MCF 10A (cell line): ENCODE data around the gene NPM3. TPM values are rescaled to one million over a fixed set of nuclear protein-coding genes. Genes with fewer than 3 reads are reported as not detected.

ENCODE experiments used
- BruUV-seq: library from RNA; stranded (reverse); fragments of 400-500 nt; replicated peaks from 2 replicates; lab custom pipeline; 2021; lab: Mats Ljungman, UMichigan
- CTCF ChIA-PET: fragments of 300-600 bp; sonication (Branson Sonifier 250); formaldehyde crosslinking; extraction: SDS; loops from one replicate; lab custom pipeline; 2021; ENCODE audit warnings: antibody characterized with exemption, inconsistent platforms; lab: Yijun Ruan, JAX
- POLR2A ChIA-PET: fragments of 300-600, 350-650 bp; sonication (Branson Sonifier 250); formaldehyde crosslinking; extraction: SDS; loops from one replicate; lab custom pipeline; 2020; ENCODE audit warnings: antibody characterized with exemption, inconsistent platforms; lab: Yijun Ruan, JAX
- DNase-seq: peaks from one replicate; pipeline ENCODE4 v3.0.0-alpha.2; 2018; ENCODE audit not compliant: unreplicated experiment
- H3K27ac Mint-ChIP-seq: one replicate; pipeline ENCODE4 v1.8.0; 2022; ENCODE audit warnings: mild to moderate bottlenecking, low read depth, mixed read lengths; ENCODE audit not compliant: unreplicated experiment
- H3K27me3 Mint-ChIP-seq: one replicate; pipeline ENCODE4 v1.8.0; 2022; ENCODE audit warnings: mixed read lengths; ENCODE audit not compliant: insufficient read depth, unreplicated experiment
- H3K36me3 Mint-ChIP-seq: one replicate; pipeline ENCODE4 v1.8.0; 2022; ENCODE audit warnings: mild to moderate bottlenecking, moderate library complexity, mixed read lengths; ENCODE audit not compliant: insufficient read depth, unreplicated experiment
- H3K4me1 Mint-ChIP-seq: one replicate; pipeline ENCODE4 v1.8.0; 2022; ENCODE audit warnings: mixed read lengths; ENCODE audit not compliant: insufficient read depth, unreplicated experiment
- H3K4me3 Mint-ChIP-seq: one replicate; pipeline ENCODE4 v1.8.0; 2022; ENCODE audit warnings: mild to moderate bottlenecking, moderate library complexity, mixed read lengths; ENCODE audit not compliant: unreplicated experiment
- H3K9me3 Mint-ChIP-seq: one replicate; pipeline ENCODE4 v1.8.0; 2022; ENCODE audit warnings: mixed read lengths; ENCODE audit not compliant: unreplicated experiment
- CTCF ChIP-seq: fragments of 200-600 bp; IDR thresholded peaks from one replicate; pipeline ENCODE4 v1.8.0; 2022; ENCODE audit warnings: antibody characterized with exemption, mild to moderate bottlenecking; ENCODE audit not compliant: unreplicated experiment
- intact Hi-C: fragments of 100-400 bp; cut with micrococcal nuclease; formaldehyde crosslinking; loops from 2 replicates; pipeline ENCODE4 v1.14.1; 2022
- total RNA-seq: library from RNA; stranded (reverse); gene quantifications from 2 replicates; pipeline ENCODE4 v1.2.3, GENCODE V29; 2022

The NPM3 gene
- total RNA-seq, 1 experiment from 2014 or later = 163 TPM

- Mint-ChIP-seq H3K36me3 (no peaks in the 10 kb centered on the region), H3K27me3 (peaks cover 5% of the 10 kb centered on the region), H3K27ac (no peak overlapping the region), H3K4me3 (no peak overlapping the region), H3K9me3 (no peaks in the 10 kb centered on the region), H3K4me1 (no peaks in the 10 kb centered on the region)
- CTCF ChIA-PET = no interaction called here
- no TSS peak for BruUV-seq
- no peak for DNase-seq
- POLR2A ChIA-PET = interaction anchor here (0.5 kb wide), 1 partner anchor 137 kb away, joined by 3 read pairs; no protein-coding TSS in a partner anchor
- intact Hi-C loops = no loop called here
- TF ChIP-seq CTCF = no peak
These were observed 23.7 kb downstream of the NPM3 start for GRCh38 chr10:101759309-101760247.

GRCh38 chr10:101758858-101759257, 24.4 kb downstream of the NPM3 start:
- Mint-ChIP-seq H3K27me3 (peaks cover 12% of the 10 kb centered on the region), H3K36me3 (no peaks in the 10 kb centered on the region), H3K9me3 (no peaks in the 10 kb centered on the region), H3K4me3 (no peak overlapping the region), H3K4me1 (no peaks in the 10 kb centered on the region), H3K27ac (no peak overlapping the region)
- TF ChIP-seq CTCF = no peak
- DNase-seq = no peak
- intact Hi-C loops = no loop called here
- no TSS peak for BruUV-seq
- ChIA-PET POLR2A (interaction anchor here (0.5 kb wide), 1 partner anchor 138 kb away, joined by 3 read pairs; no protein-coding TSS in a partner anchor), CTCF (interaction anchor here (0.5 to 2.0 kb wide), 2 partner anchors 22 to 322 kb away, joined by 3 to 14 read pairs; no protein-coding TSS in a partner anchor)

GRCh38 chr10:101752241-101752640, 31.0 kb downstream of the NPM3 start:
- H3K4me1 Mint-ChIP-seq = no peaks in the 10 kb centered on the region
- ChIA-PET POLR2A (interaction anchor here (0.6 kb wide), 1 partner anchor 246 kb away, joined by 3 read pairs; no protein-coding TSS in a partner anchor), CTCF (interaction anchor here (0.8 kb wide), 1 partner anchor 538 kb away, joined by 3 read pairs; no protein-coding TSS in a partner anchor)
- H3K4me3 Mint-ChIP-seq = no peak overlapping the region
- H3K27ac Mint-ChIP-seq = no peak overlapping the region
- intact Hi-C loops = no loop called here
- no peaks in the 10 kb centered on the region for H3K9me3 Mint-ChIP-seq
- BruUV-seq = no TSS peak
- H3K36me3 Mint-ChIP-seq = no peaks in the 10 kb centered on the region
- TF ChIP-seq CTCF = no peak
- peaks cover 32% of the 10 kb centered on the region for H3K27me3 Mint-ChIP-seq
- DNase-seq = no peak
